Fibroblast of lung (primary cell): ENCODE results near the gene LITAF. TPM values are rescaled to one million over a fixed set of nuclear protein-coding genes. Genes with fewer than 3 reads are reported as not detected.
A peak's percentile ranks its signal among the peaks of the same experiment; 100 is the strongest.

Experiments used
- DNase-seq, 2 donors: peaks; one replicate each; pipeline versions ENCODE4 v3.0.0 to v3.0.0-alpha.2; 2010; ENCODE audit warnings: low read depth in 2 of 2
- H2AFZ ChIP-seq: 2 replicates; pipeline ENCODE4 v1.5.1; 2012; ENCODE audit warnings: low read length, control low read depth, inconsistent platforms
- H3K27ac ChIP-seq: 2 replicates; pipeline ENCODE4 v1.5.1; 2011; ENCODE audit warnings: low read length, control low read depth; ENCODE audit not compliant: insufficient read depth
- H3K27me3 ChIP-seq: 2 replicates; pipeline ENCODE4 v1.5.1; 2011; ENCODE audit warnings: mild to moderate bottlenecking, low read length; ENCODE audit not compliant: control insufficient read depth, insufficient read depth
- H3K36me3 ChIP-seq: 2 replicates; pipeline ENCODE4 v1.5.1; 2011; ENCODE audit warnings: low read length; ENCODE audit not compliant: control insufficient read depth, insufficient read depth
- H3K4me1 ChIP-seq: 2 replicates; pipeline ENCODE4 v1.5.1; 2011; ENCODE audit warnings: low read length; ENCODE audit not compliant: control insufficient read depth, insufficient read depth; ENCODE audit errors: extremely low read depth
- H3K4me2 ChIP-seq: 2 replicates; pipeline ENCODE4 v1.5.1; 2011; ENCODE audit warnings: low read length, control low read depth; ENCODE audit not compliant: insufficient read depth; ENCODE audit errors: extremely low read depth
- H3K4me3 ChIP-seq, 4 experiments: fragments of 200-600 bp in 1 of 4; sonication (generic) in 1 of 4; replicated peaks in 1 of 4; 2 replicates each; pipeline ENCODE4 v1.5.1; 2011 to 2016; ENCODE audit warnings: low read length in 4 of 4, low read depth in 3 of 4, mild to moderate bottlenecking in 3 of 4, control low read depth in 2 of 4, inconsistent platforms in 1 of 4, mixed read lengths in 1 of 4; ENCODE audit not compliant: insufficient read depth in 1 of 4; ENCODE audit errors: control extremely low read depth in 1 of 4
- H3K79me2 ChIP-seq: 2 replicates; pipeline ENCODE4 v1.5.1; 2012; ENCODE audit warnings: mild to moderate bottlenecking, low read length, inconsistent platforms; ENCODE audit not compliant: control insufficient read depth, insufficient read depth
- H3K9ac ChIP-seq: 2 replicates; pipeline ENCODE4 v1.5.1; 2011; ENCODE audit warnings: mild to moderate bottlenecking, low read length, control low read depth; ENCODE audit not compliant: insufficient read depth
- H3K9me3 ChIP-seq: 2 replicates; pipeline ENCODE4 v1.5.1; 2012; ENCODE audit warnings: low read depth, low read length; ENCODE audit not compliant: control insufficient read depth, insufficient read depth
- H4K20me1 ChIP-seq: 2 replicates; pipeline ENCODE4 v1.5.1; 2011; ENCODE audit warnings: low read length; ENCODE audit not compliant: control insufficient read depth, insufficient read depth; ENCODE audit errors: extremely low read depth
- CTCF ChIP-seq, 2 donors: IDR thresholded peaks in 1 of 2; conservative IDR thresholded peaks in 1 of 2; 1 replicate in 1 of 2; 2 replicates in 1 of 2; pipeline ENCODE4 v1.5.1; 2011 to 2012; ENCODE audit warnings: low read length in 2 of 2, control low read depth in 1 of 2, inconsistent platforms in 1 of 2, low read depth in 1 of 2, mild to moderate bottlenecking in 1 of 2
- EZH2 ChIP-seq: IDR thresholded peaks from 2 replicates; pipeline ENCODE4 v1.5.1; 2012; ENCODE audit warnings: low read length, control low read depth, mild to moderate bottlenecking; ENCODE audit errors: missing control alignments
- polyA plus RNA-seq, 2 donors: library from polyadenylated mRNA; depleted of rRNA in 1 of 2; stranded (reverse) in 1 of 2; unstranded in 1 of 2; fragments of >200 nt; gene quantifications; 2 replicates each; pipeline ENCODE4 v1.2.1, GENCODE V29; 2011 to 2012; ENCODE audit warnings: missing spikeins in 1 of 2
- total RNA-seq: library from RNA; depleted of rRNA; stranded (reverse); fragments of >200 nt; gene quantifications from 2 replicates; pipeline ENCODE4 v1.2.1, GENCODE V29; 2014

Gene LITAF
- total and polyA plus RNA-seq, 2 donors (not counting 1 experiment from before 2014, with no cell fraction given), result 79.6 to 162 TPM

GRCh38 chr16:11627292-11627663 lies 40.6 kb upstream of the LITAF start:
- no peak overlapping the region for H3K27ac ChIP-seq

GRCh38 chr16:11626657-11627291 lies 40.1 kb upstream of the LITAF start:
- Histone ChIP-seq H3K27me3 (no peaks in the 10 kb centered on the region), H3K4me3 (no peak overlapping the region), H3K4me2 (no peak overlapping the region), H3K9me3 (no peaks in the 10 kb centered on the region), H3K9ac (no peak overlapping the region), H3K36me3 (no peaks in the 10 kb centered on the region), H3K4me1 (peaks cover 6% of the 10 kb centered on the region), H3K79me2 (no peaks in the 10 kb centered on the region), H4K20me1 (no peaks in the 10 kb centered on the region), H3K27ac (no peak overlapping the region), H2AFZ (no peak overlapping the region)
- no peak for DNase-seq
- TF ChIP-seq CTCF (conservative IDR thresholded peaks at IDR 0.05 in 1 of 2, IDR thresholded peaks at IDR 0.05 in 1 of 2; ENCODE audit: low read depth in 1 of 2, low read length in 2 of 2) (no peak), EZH2 (no peak)

More at GRCh38 chr16:11627292-11627663, 40.6 kb upstream of the LITAF start:
- H3K9ac ChIP-seq, result no peak overlapping the region
- no peaks in the 10 kb centered on the region for H3K79me2 ChIP-seq
- no peaks in the 10 kb centered on the region for H3K27me3 ChIP-seq
- no peak overlapping the region for H3K4me2 ChIP-seq
- no peak for TF ChIP-seq CTCF (conservative IDR thresholded peaks at IDR 0.05 in 1 of 2, IDR thresholded peaks at IDR 0.05 in 1 of 2; ENCODE audit: low read depth in 1 of 2, low read length in 2 of 2)
- no peak for TF ChIP-seq EZH2
- H2AFZ ChIP-seq, result no peak overlapping the region
- H3K4me1 ChIP-seq, result peaks cover 6% of the 10 kb centered on the region
- DNase-seq, result no peak
- no peak overlapping the region for H3K4me3 ChIP-seq
- no peaks in the 10 kb centered on the region for H3K36me3 ChIP-seq
- H3K9me3 ChIP-seq, result no peaks in the 10 kb centered on the region
- H4K20me1 ChIP-seq, result no peaks in the 10 kb centered on the region

- Histone ChIP-seq H3K9ac (no peak overlapping the region), H3K4me2 (no peak overlapping the region), H2AFZ (no peak overlapping the region), H3K4me3 (no peak overlapping the region), H4K20me1 (no peaks in the 10 kb centered on the region), H3K9me3 (no peaks in the 10 kb centered on the region), H3K4me1 (peaks cover 8% of the 10 kb centered on the region), H3K27me3 (no peaks in the 10 kb centered on the region), H3K27ac (no peak overlapping the region), H3K36me3 (no peaks in the 10 kb centered on the region), H3K79me2 (no peaks in the 10 kb centered on the region)
- DNase-seq, result peak in 1 of 2 donors; percentile 33
- no peak for TF ChIP-seq EZH2
- no peak for TF ChIP-seq CTCF (conservative IDR thresholded peaks at IDR 0.05 in 1 of 2, IDR thresholded peaks at IDR 0.05 in 1 of 2; ENCODE audit: low read depth in 1 of 2, low read length in 2 of 2)
Measured at GRCh38 chr16:11625769-11626168, 39.0 kb upstream of the LITAF start.
